Common myeloid progenitor, CD34-positive (primary cell): ENCODE measurements around the gene HSP90AB1. TPM values are rescaled to one million over a fixed set of nuclear protein-coding genes. Genes with fewer than 3 reads are reported as not detected.

Experiments
- CTCF ChIA-PET: fragments of 350-600 bp; sonication (Branson Sonifier 250); formaldehyde crosslinking; loops from one replicate; lab custom pipeline; 2021; ENCODE audit warnings: antibody characterized with exemption; lab: Charles Lee
- POLR2A ChIA-PET: fragments of 350-600 bp; sonication (Branson Sonifier 250); formaldehyde crosslinking; loops from one replicate; lab custom pipeline; 2021; ENCODE audit warnings: antibody characterized with exemption; lab: Charles Lee
- DNase-seq, 3 donors: peaks; one replicate each; pipeline versions ENCODE4 v3.0.0 to v3.0.0-alpha.2; 2013
- H3K27ac ChIP-seq, 2 experiments: 1 replicate in 1 of 2; 2 replicates in 1 of 2; pipeline ENCODE4 v1.7.0; 2013; ENCODE audit warnings: inconsistent platforms in 2 of 2, low read length in 2 of 2, mild to moderate bottlenecking in 2 of 2, low read depth in 1 of 2, moderate library complexity in 1 of 2; ENCODE audit not compliant: severe bottlenecking in 2 of 2, insufficient read depth in 1 of 2, poor library complexity in 1 of 2
- H3K27me3 ChIP-seq, 5 experiments: replicated peaks in 2 of 5; 1 replicate in 3 of 5; 2 replicates in 2 of 5; pipeline versions ENCODE4 v1.6.1 to v1.7.0; 2013; ENCODE audit warnings: low read length in 4 of 5, mild to moderate bottlenecking in 2 of 5, moderate library complexity in 2 of 5, inconsistent platforms in 1 of 5; ENCODE audit not compliant: insufficient read depth in 5 of 5, control insufficient read depth in 4 of 5
- H3K36me3 ChIP-seq, 4 experiments: 1 replicate in 2 of 4; 2 replicates in 2 of 4; pipeline versions ENCODE4 v1.6.1 to v1.7.0; 2013; ENCODE audit warnings: low read length in 3 of 4, control low read depth in 1 of 4, mild to moderate bottlenecking in 1 of 4; ENCODE audit not compliant: control insufficient read depth in 4 of 4, insufficient read depth in 4 of 4
- H3K4me1 ChIP-seq, 4 experiments: 1 replicate in 3 of 4; 2 replicates in 1 of 4; pipeline versions ENCODE4 v1.6.1 to v1.7.1; 2013; ENCODE audit warnings: low read length in 3 of 4, mild to moderate bottlenecking in 3 of 4, control low read depth in 1 of 4, inconsistent platforms in 1 of 4, moderate library complexity in 1 of 4; ENCODE audit not compliant: control insufficient read depth in 4 of 4, insufficient read depth in 4 of 4; ENCODE audit errors: control extremely low read depth in 1 of 4
- H3K4me3 ChIP-seq, 7 experiments: 1 replicate in 4 of 7; 2 replicates in 3 of 7; pipeline versions ENCODE4 v1.5.1 to v1.7.0; 2013; ENCODE audit warnings: mild to moderate bottlenecking in 7 of 7, low read length in 6 of 7, moderate library complexity in 6 of 7, inconsistent platforms in 2 of 7, low read depth in 2 of 7, control low read depth in 1 of 7; ENCODE audit not compliant: insufficient read depth in 4 of 7, control insufficient read depth in 1 of 7; ENCODE audit errors: extremely low read depth in 1 of 7
- H3K9me3 ChIP-seq, 5 experiments: 1 replicate in 4 of 5; 2 replicates in 1 of 5; pipeline versions ENCODE4 v1.6.1 to v1.7.1; 2013; ENCODE audit warnings: low read length in 4 of 5, mild to moderate bottlenecking in 2 of 5, inconsistent platforms in 1 of 5, low read depth in 1 of 5, moderate library complexity in 1 of 5; ENCODE audit not compliant: control insufficient read depth in 4 of 5, insufficient read depth in 2 of 5; ENCODE audit errors: control extremely low read depth in 1 of 5
- WGBS: methylation state at CpG from one replicate; pipeline ENCODE4 v1.1.5; 2013; ENCODE audit not compliant: insufficient coverage; 5-methylcytosine and 5-hydroxymethylcytosine counted together
- polyA plus RNA-seq: library from polyadenylated mRNA; unstranded; fragments of 120-200 nt; gene quantifications from one replicate; pipeline ENCODE4 v1.2.1, GENCODE V29; 2013

The HSP90AB1 gene
- polyA plus RNA-seq, result 1,294 TPM

DNA sequence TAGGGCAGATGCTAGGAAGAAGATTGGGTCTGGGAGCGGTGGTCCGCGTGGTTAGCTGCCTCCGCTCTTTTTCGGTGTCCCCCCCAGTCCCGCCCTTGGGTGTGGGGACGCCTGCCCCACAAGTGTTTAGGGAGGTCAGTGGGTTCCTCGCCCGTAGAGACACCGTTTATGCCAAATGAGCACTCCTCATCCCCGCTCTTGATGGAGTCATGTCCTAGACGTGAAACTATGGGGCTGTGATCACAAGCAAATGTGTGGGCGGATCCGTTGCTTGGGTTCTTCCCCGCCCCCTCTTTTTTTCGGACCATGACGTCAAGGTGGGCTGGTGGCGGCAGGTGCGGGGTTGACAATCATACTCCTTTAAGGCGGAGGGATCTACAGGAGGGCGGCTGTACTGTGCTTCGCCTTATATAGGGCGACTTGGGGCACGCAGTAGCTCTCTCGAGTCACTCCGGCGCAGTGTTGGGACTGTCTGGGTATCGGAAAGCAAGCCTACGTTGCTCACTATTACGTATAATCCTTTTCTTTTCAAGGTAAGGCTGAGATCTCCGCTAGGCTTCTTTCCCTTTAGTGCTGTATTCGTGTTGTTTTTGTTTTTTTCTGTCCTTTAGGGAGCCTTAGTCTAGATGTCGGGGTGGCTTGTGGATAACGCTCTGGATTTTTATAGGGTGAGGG, at the start of gene HSP90AB1:
Gene HSP90AB1 (plus strand): TSS at position 439 of the 675 bp plus-strand sequence. CDS start 1,529 bp downstream, outside the sequence.
- peak; percentile 98 to 99 (median 99) for DNase-seq
- Histone ChIP-seq H3K4me1 (peaks cover 13 to 39% (median 31%) of the 10 kb centered on the region in 4 experiments), H3K27me3 (no peaks in the 10 kb centered on the region), H3K27ac (peak within 1 kb of the TSS; percentile 88 to 96), H3K36me3 (peaks cover 19 to 40% (median 30%) of the 10 kb centered on the region in 4 experiments), H3K9me3 (no peaks in the 10 kb centered on the region), H3K4me3 (peak within 1 kb of the TSS; percentile 67 to 100 (median 97))
- WGBS, result 0% methylated on average over 27 of the region's 34 CpGs
- POLR2A ChIA-PET, result interaction anchor here (0.5 to 3.4 kb wide), 12 partner anchors 9 to 611 kb away, joined by 3 to 42 read pairs (median 5); partner anchors contain the start of genes MAD2L1BP, NFKBIE, SLC29A1 and SLC35B2
- CTCF ChIA-PET, result interaction anchor here (0.6 to 6.3 kb wide), 8 partner anchors 11 to 74 kb away, joined by 3 to 32 read pairs (median 6); partner anchors contain the start of gene SLC35B2

DNA sequence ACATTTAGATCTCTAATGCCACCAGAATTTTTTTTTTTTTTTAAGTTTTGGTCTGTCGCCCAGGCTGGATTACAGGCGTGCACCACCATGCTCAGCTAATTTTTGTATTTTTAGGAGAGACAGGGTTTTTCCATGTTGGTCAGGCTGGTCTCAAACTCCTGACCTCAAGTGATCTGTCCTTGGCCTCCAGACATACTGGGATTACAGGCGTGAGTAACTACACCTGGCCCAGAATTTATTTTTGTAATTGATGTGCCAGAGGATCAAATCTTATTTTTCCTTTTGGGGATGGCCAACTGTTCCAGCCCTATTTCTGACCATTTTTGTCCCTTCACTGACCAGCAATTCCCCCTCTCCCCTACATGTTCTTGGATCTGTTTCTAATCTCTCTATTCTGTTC, 48.2 kb upstream of the HSP90AB1 start:
- Histone ChIP-seq H3K27ac (no peak overlapping the region), H3K27me3 (no peaks in the 10 kb centered on the region), H3K36me3 (no peaks in the 10 kb centered on the region), H3K4me3 (no peak overlapping the region), H3K4me1 (peaks cover 0 to 16% (median 11%) of the 10 kb centered on the region in 4 experiments), H3K9me3 (no peaks in the 10 kb centered on the region)
- WGBS, result 100% methylated on average over 3 of the region's 3 CpGs
- DNase-seq, result no peak
- POLR2A ChIA-PET, result no interaction called here
- CTCF ChIA-PET, result no interaction called here

GRCh38 chr6:44199883-44200282, 47.0 kb upstream of the HSP90AB1 start:
- WGBS, result 100% methylated on average over 1 of the region's 4 CpGs
- H3K27ac ChIP-seq, result no peak overlapping the region

GRCh38 chr6:44201200-44201599, 45.7 kb upstream of the HSP90AB1 start:
- ChIA-PET POLR2A (no interaction called here), CTCF (interaction anchor here (1.1 to 3.2 kb wide), 7 partner anchors 9 to 81 kb away, joined by 3 to 12 read pairs (median 4); partner anchors contain the start of gene MYMX)
- WGBS, result 100% methylated on average over 2 of the region's 3 CpGs
- DNase-seq, result no peak
- no peaks in the 10 kb centered on the region for H3K27me3 ChIP-seq
- H3K27ac ChIP-seq, result no peak overlapping the region
- no peak overlapping the region for H3K4me3 ChIP-seq
- no peaks in the 10 kb centered on the region for H3K36me3 ChIP-seq
- peaks cover 0 to 22% (median 11%) of the 10 kb centered on the region in 4 experiments for H3K4me1 ChIP-seq
- no peaks in the 10 kb centered on the region for H3K9me3 ChIP-seq

More at GRCh38 chr6:44199883-44200282, 47.0 kb upstream of the HSP90AB1 start:
- CTCF ChIA-PET, result interaction anchor here (0.6 to 1.7 kb wide), 5 partner anchors 10 to 83 kb away, joined by 3 to 4 read pairs (median 3); no protein-coding TSS in a partner anchor
- Histone ChIP-seq H3K27me3 (no peaks in the 10 kb centered on the region), H3K4me1 (peaks cover 0 to 22% (median 11%) of the 10 kb centered on the region in 4 experiments), H3K9me3 (no peaks in the 10 kb centered on the region), H3K36me3 (no peaks in the 10 kb centered on the region), H3K4me3 (no peak overlapping the region)
- POLR2A ChIA-PET, result interaction anchor here (0.6 kb wide), 1 partner anchor 48 kb away, joined by 3 read pairs; no protein-coding TSS in a partner anchor
- no peak for DNase-seq

DNA sequence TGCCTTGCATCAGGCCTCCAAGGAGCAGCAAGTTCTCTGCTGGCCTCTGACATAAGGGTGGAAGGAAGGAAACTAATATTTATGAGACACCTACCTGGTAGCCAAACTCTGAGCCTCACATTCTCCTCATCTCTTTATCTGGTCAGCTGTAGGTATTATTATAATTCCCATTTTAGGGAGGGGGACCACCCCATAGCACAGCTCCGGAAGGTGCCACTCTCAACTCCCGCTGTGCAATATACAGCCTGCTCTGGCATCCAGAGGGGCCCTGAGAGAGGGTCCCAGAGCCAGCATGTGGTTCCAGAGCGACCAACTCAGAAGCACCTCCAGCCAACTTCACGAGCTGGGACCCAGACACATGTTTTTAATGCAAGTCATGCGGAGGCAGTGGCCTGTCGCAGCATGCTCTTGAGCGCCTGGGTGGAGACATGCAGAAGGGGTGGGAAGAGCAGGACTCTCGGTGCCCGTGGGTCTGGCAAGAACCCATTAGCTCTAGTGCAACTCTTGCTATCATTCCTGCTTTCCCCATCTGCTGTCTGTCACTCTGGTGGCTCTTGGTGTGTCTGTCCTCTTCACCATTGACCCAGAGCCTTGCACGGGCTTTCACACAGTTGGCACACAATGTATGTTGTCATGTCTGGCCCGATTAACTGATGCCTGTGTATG, 45.1 kb upstream of the HSP90AB1 start:
- H3K27ac ChIP-seq, result no peak overlapping the region
- H3K36me3 ChIP-seq, result no peaks in the 10 kb centered on the region
- H3K4me3 ChIP-seq, result no peak overlapping the region
- ChIA-PET POLR2A (no interaction called here), CTCF (interaction anchor here (0.7 to 3.2 kb wide), 6 partner anchors 8 to 23 kb away, joined by 3 to 12 read pairs (median 4); no protein-coding TSS in a partner anchor)
- peaks cover 0 to 22% (median 11%) of the 10 kb centered on the region in 4 experiments for H3K4me1 ChIP-seq
- WGBS, result 94% methylated on average over 7 of the region's 11 CpGs
- H3K27me3 ChIP-seq, result no peaks in the 10 kb centered on the region
- no peaks in the 10 kb centered on the region for H3K9me3 ChIP-seq
- no peak for DNase-seq

DNA sequence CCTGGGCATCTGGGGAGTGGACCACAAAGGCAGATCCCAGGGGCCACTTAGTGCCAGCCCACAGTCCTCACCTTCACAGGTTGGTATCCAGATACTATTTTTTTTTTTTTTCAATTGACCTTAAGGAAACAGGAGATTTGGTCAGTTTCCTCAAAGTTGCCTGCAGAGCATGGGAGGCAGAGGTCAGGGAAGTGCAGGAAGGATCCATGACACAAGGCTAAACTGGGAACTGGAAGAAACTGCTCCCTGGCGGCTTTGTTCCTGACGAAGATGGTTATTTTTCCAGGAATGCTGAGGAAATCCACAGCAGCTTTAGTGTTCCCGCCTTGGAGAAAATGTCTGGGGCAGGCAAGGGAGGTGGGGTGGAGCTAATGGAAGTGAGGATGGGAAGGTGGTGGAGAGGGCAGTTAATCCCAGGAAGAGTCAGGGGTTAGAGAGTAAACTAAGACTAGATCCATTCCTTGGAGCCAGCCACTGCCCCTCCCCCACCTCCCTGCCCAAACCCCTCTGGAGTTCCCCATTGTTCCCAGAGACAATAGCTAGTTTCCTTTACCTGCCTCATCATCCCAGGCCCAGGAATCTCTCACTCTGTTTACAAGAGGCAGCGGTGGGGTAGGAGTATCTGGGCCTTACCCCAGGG, 44.4 kb upstream of the HSP90AB1 start:
- DNase-seq, result no peak
- Histone ChIP-seq H3K4me3 (no peak overlapping the region), H3K4me1 (peaks cover 0 to 22% (median 11%) of the 10 kb centered on the region in 4 experiments), H3K27ac (no peak overlapping the region), H3K36me3 (no peaks in the 10 kb centered on the region), H3K9me3 (no peaks in the 10 kb centered on the region), H3K27me3 (no peaks in the 10 kb centered on the region)
- CTCF ChIA-PET, result interaction anchor here (1.2 to 3.2 kb wide), 2 partner anchors 8 to 11 kb away, joined by 3 to 12 read pairs; no protein-coding TSS in a partner anchor
- POLR2A ChIA-PET, result no interaction called here
- no CpG with 5 or more reads among the region's 4 CpGs for WGBS
